Astrocyte (in vitro differentiated cells and primary cell): ENCODE results near the gene NGDN. TPM values are rescaled to one million over a fixed set of nuclear protein-coding genes. Genes with fewer than 3 reads are reported as not detected.

Experiments used
- DNase-seq: peaks from one replicate; pipeline ENCODE4 v3.0.0-alpha.2; 2010; ENCODE audit warnings: low read depth
- FAIRE-seq: peaks from 2 replicates; lab custom pipeline; 2011; peaks lifted over from hg19 to GRCh38; lab: Jason Lieb, UNC
- H2AFZ ChIP-seq: 2 replicates; pipeline ENCODE4 v1.6.0; 2012; ENCODE audit warnings: low read depth, low read length, inconsistent platforms
- H3K27ac ChIP-seq: 2 replicates; pipeline ENCODE4 v1.5.1; 2011; ENCODE audit warnings: low read depth, low read length, inconsistent platforms
- H3K27me3 ChIP-seq: 2 replicates; pipeline ENCODE4 v1.6.0; 2011; ENCODE audit warnings: low read length, inconsistent platforms; ENCODE audit not compliant: insufficient read depth
- H3K36me3 ChIP-seq: 2 replicates; pipeline ENCODE4 v1.5.1; 2011; ENCODE audit warnings: low read length, inconsistent platforms; ENCODE audit not compliant: insufficient read depth
- H3K4me1 ChIP-seq: 2 replicates; pipeline ENCODE4 v1.5.1; 2011; ENCODE audit warnings: low read length, inconsistent platforms; ENCODE audit not compliant: insufficient read depth
- H3K4me2 ChIP-seq: 2 replicates; pipeline ENCODE4 v1.6.0; 2012; ENCODE audit warnings: low read length, inconsistent platforms
- H3K4me3 ChIP-seq: 2 replicates; pipeline ENCODE4 v1.5.1; 2011; ENCODE audit warnings: low read depth, mild to moderate bottlenecking, low read length, inconsistent platforms; ENCODE audit not compliant: insufficient read depth
- H3K79me2 ChIP-seq: 2 replicates; pipeline ENCODE4 v1.6.0; 2012; ENCODE audit warnings: mild to moderate bottlenecking, low read length, inconsistent platforms; ENCODE audit not compliant: insufficient read depth
- H3K9ac ChIP-seq: 2 replicates; pipeline ENCODE4 v1.6.0; 2012; ENCODE audit warnings: mild to moderate bottlenecking, low read length, inconsistent platforms
- H3K9me3 ChIP-seq: 2 replicates; pipeline ENCODE4 v1.5.1; 2012; ENCODE audit warnings: low read depth, mild to moderate bottlenecking, low read length, inconsistent platforms; ENCODE audit not compliant: insufficient read depth
- H4K20me1 ChIP-seq: 2 replicates; pipeline ENCODE4 v1.6.0; 2012; ENCODE audit warnings: low read length, inconsistent platforms; ENCODE audit not compliant: insufficient read depth
- H3K27ac Mint-ChIP-seq: one replicate; pipeline ENCODE4 v1.8.0; 2021; ENCODE audit warnings: mild to moderate bottlenecking, mixed read lengths; ENCODE audit not compliant: unreplicated experiment
- H3K27me3 Mint-ChIP-seq: one replicate; pipeline ENCODE4 v1.8.0; 2021; ENCODE audit warnings: low read depth, mixed read lengths; ENCODE audit not compliant: unreplicated experiment
- H3K36me3 Mint-ChIP-seq: one replicate; pipeline ENCODE4 v1.8.0; 2021; ENCODE audit warnings: low read depth, mixed read lengths; ENCODE audit not compliant: unreplicated experiment
- H3K4me1 Mint-ChIP-seq: one replicate; pipeline ENCODE4 v1.8.0; 2021; ENCODE audit warnings: low read depth, mixed read lengths; ENCODE audit not compliant: unreplicated experiment
- H3K4me3 Mint-ChIP-seq: one replicate; pipeline ENCODE4 v1.8.0; 2021; ENCODE audit warnings: mild to moderate bottlenecking, moderate library complexity, mixed read lengths; ENCODE audit not compliant: unreplicated experiment
- H3K9me3 Mint-ChIP-seq: one replicate; pipeline ENCODE4 v1.8.0; 2021; ENCODE audit warnings: mild to moderate bottlenecking, mixed read lengths; ENCODE audit not compliant: unreplicated experiment
- CTCF ChIP-seq: IDR thresholded peaks from 2 replicates; pipeline ENCODE4 v1.5.1; 2011; ENCODE audit warnings: low read depth, mild to moderate bottlenecking, inconsistent platforms, low read length, moderate library complexity; ENCODE audit not compliant: insufficient read depth
- EZH2 ChIP-seq: IDR thresholded peaks from 2 replicates; pipeline ENCODE4 v1.6.1; 2012; ENCODE audit warnings: mild to moderate bottlenecking, low read length, inconsistent platforms; ENCODE audit not compliant: insufficient read depth
- total RNA-seq: library from RNA; stranded (reverse); gene quantifications from 2 replicates; pipeline ENCODE4 v1.2.1, GENCODE V29; 2021

NGDN gene
- total RNA-seq, 1 donor from 2014 or later: 28.6 TPM

- Mint-ChIP-seq H3K27ac (no peak overlapping the region), H3K9me3 (no peaks in the 10 kb centered on the region), H3K36me3 (no peaks in the 10 kb centered on the region), H3K4me1 (peaks cover 3% of the 10 kb centered on the region), H3K4me3 (no peak overlapping the region), H3K27me3 (no peaks in the 10 kb centered on the region)
- no peaks in the 10 kb centered on the region for H4K20me1 ChIP-seq
- H3K4me3 ChIP-seq: no peak overlapping the region
- H3K9ac ChIP-seq: no peak overlapping the region
- H3K4me1 ChIP-seq: no peaks in the 10 kb centered on the region
- H3K36me3 ChIP-seq: no peaks in the 10 kb centered on the region
- peaks cover 2% of the 10 kb centered on the region for H3K27me3 ChIP-seq
- TF ChIP-seq EZH2: no peak
- no peak overlapping the region for H3K27ac ChIP-seq
- H3K9me3 ChIP-seq: no peaks in the 10 kb centered on the region
- no peak overlapping the region for H3K4me2 ChIP-seq
- FAIRE-seq (no peak), DNase-seq (no peak)
- no peak overlapping the region for H2AFZ ChIP-seq
- H3K79me2 ChIP-seq: no peaks in the 10 kb centered on the region
Observed at GRCh38 chr14:23457587-23458445, 11.7 kb upstream of the NGDN start.

GRCh38 chr14:23460960-23461359 lies 8.5 kb upstream of the NGDN start:
- Histone ChIP-seq H3K27me3 (no peaks in the 10 kb centered on the region), H3K9ac (no peak overlapping the region), H4K20me1 (no peaks in the 10 kb centered on the region), H3K79me2 (no peaks in the 10 kb centered on the region), H2AFZ (no peak overlapping the region), H3K36me3 (no peaks in the 10 kb centered on the region), H3K4me3 (no peak overlapping the region), H3K4me1 (no peaks in the 10 kb centered on the region), H3K9me3 (no peaks in the 10 kb centered on the region), H3K27ac (no peak overlapping the region), H3K4me2 (no peak overlapping the region)
- Mint-ChIP-seq H3K4me3 (no peak overlapping the region), H3K36me3 (no peaks in the 10 kb centered on the region), H3K27ac (no peak overlapping the region), H3K9me3 (no peaks in the 10 kb centered on the region), H3K27me3 (no peaks in the 10 kb centered on the region), H3K4me1 (no peaks in the 10 kb centered on the region)
- no peak for TF ChIP-seq CTCF
- no peak for TF ChIP-seq EZH2
- DNase-seq (no peak), FAIRE-seq (no peak)

DNA sequence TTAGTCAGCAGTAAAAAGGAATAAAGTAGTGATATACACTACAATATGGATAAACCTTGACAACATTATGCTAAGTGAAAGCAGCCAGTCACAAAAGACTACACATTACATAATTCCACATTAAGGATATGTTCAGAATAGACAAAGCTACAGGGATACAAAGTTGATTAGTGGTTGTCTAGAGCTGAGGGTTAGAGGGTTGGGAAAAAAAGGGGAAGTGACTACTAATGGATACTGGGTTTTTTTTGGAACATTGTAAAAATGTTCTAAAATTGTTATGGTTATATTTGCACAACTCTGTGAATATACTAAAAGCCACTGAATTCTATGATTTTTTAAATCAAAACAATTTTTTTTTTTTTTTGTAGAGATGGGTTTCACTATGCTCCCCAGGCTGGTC lies 4.8 kb upstream of the NGDN start:
- no peaks in the 10 kb centered on the region for H3K9me3 ChIP-seq
- Mint-ChIP-seq H3K27me3 (no peaks in the 10 kb centered on the region), H3K27ac (no peak overlapping the region), H3K4me3 (no peak overlapping the region), H3K4me1 (no peaks in the 10 kb centered on the region), H3K36me3 (no peaks in the 10 kb centered on the region), H3K9me3 (peaks cover 2% of the 10 kb centered on the region)
- H3K4me2 ChIP-seq: no peak overlapping the region
- no peaks in the 10 kb centered on the region for H3K4me1 ChIP-seq
- H3K79me2 ChIP-seq: peaks cover 3% of the 10 kb centered on the region
- DNase-seq (no peak), FAIRE-seq (no peak)
- no peaks in the 10 kb centered on the region for H3K36me3 ChIP-seq
- no peak overlapping the region for H3K4me3 ChIP-seq
- no peaks in the 10 kb centered on the region for H3K27me3 ChIP-seq
- H4K20me1 ChIP-seq: no peaks in the 10 kb centered on the region
- no peak overlapping the region for H2AFZ ChIP-seq
- no peak for TF ChIP-seq EZH2
- no peak for TF ChIP-seq CTCF
- H3K27ac ChIP-seq: no peak overlapping the region
- H3K9ac ChIP-seq: no peak overlapping the region
